CD4-positive, alpha-beta memory T cell (primary cell): ENCODE data around the gene NPIPA2. TPM values are rescaled to one million over a fixed set of nuclear protein-coding genes. Genes with fewer than 3 reads are reported as not detected.
"Not testable (repeated sequence)": the region's sequence is repeated elsewhere in the genome, so short reads cannot be mapped to it uniquely, and the experiment has no call there.

ENCODE experiments used
- CTCF ChIA-PET: fragments of 350-600 bp; sonication (Branson Sonifier 250); formaldehyde crosslinking; loops from one replicate; lab custom pipeline; 2021; ENCODE audit warnings: inconsistent platforms; ENCODE audit not compliant: partially characterized antibody; lab: Charles Lee
- POLR2A ChIA-PET: fragments of 350-600 bp; sonication (Branson Sonifier 250); formaldehyde crosslinking; loops from one replicate; lab custom pipeline; 2021; ENCODE audit not compliant: partially characterized antibody; lab: Charles Lee
- DNase-seq, 5 donors: peaks; one replicate each; pipeline versions ENCODE4 v3.0.0 to v3.0.0-alpha.2; 2020 to 2022; ENCODE audit warnings: mixed read lengths in 1 of 5
- H3K27ac ChIP-seq: one replicate; pipeline ENCODE4 v1.7.0; 2013; ENCODE audit warnings: low read depth, low read length
- H3K27me3 ChIP-seq: 2 replicates; pipeline ENCODE4 v1.7.0; 2013; ENCODE audit warnings: mild to moderate bottlenecking, low read length, moderate library complexity; ENCODE audit not compliant: insufficient read depth
- H3K36me3 ChIP-seq: 2 replicates; pipeline ENCODE4 v1.7.0; 2013; ENCODE audit warnings: mild to moderate bottlenecking, low read length, moderate library complexity; ENCODE audit not compliant: insufficient read depth
- H3K4me1 ChIP-seq: 2 replicates; pipeline ENCODE4 v1.7.0; 2013; ENCODE audit warnings: mild to moderate bottlenecking, low read length, moderate library complexity; ENCODE audit not compliant: insufficient read depth
- H3K4me3 ChIP-seq, 2 donors: one replicate each; pipeline ENCODE4 v1.7.0; 2013; ENCODE audit warnings: low read length in 2 of 2, mild to moderate bottlenecking in 1 of 2
- H3K9me3 ChIP-seq, 2 donors: one replicate each; pipeline ENCODE4 v1.7.0; 2013; ENCODE audit warnings: low read length in 2 of 2, control low read depth in 1 of 2; ENCODE audit not compliant: control insufficient read depth in 1 of 2
- H3K27ac Mint-ChIP-seq, 7 donors: one replicate each; pipeline ENCODE4 v1.8.0; 2020 to 2021; ENCODE audit warnings: mixed read lengths in 7 of 7, mild to moderate bottlenecking in 6 of 7, inconsistent platforms in 3 of 7, moderate library complexity in 3 of 7
- H3K27me3 Mint-ChIP-seq, 2 donors: one replicate each; pipeline ENCODE4 v1.8.0; 2020 to 2021; ENCODE audit warnings: mixed read lengths in 2 of 2
- H3K36me3 Mint-ChIP-seq, 2 donors: one replicate each; pipeline ENCODE4 v1.8.0; 2020 to 2021; ENCODE audit warnings: mixed read lengths in 2 of 2, inconsistent platforms in 1 of 2, mild to moderate bottlenecking in 1 of 2
- H3K4me1 Mint-ChIP-seq, 4 donors: one replicate each; pipeline ENCODE4 v1.8.0; 2020 to 2021; ENCODE audit warnings: mixed read lengths in 4 of 4, mild to moderate bottlenecking in 1 of 4
- H3K4me3 Mint-ChIP-seq, 8 donors: one replicate each; pipeline ENCODE4 v1.8.0; 2020 to 2021; ENCODE audit warnings: mixed read lengths in 8 of 8, mild to moderate bottlenecking in 7 of 8, moderate library complexity in 6 of 8, inconsistent platforms in 3 of 8
- H3K9me3 Mint-ChIP-seq, 8 donors: one replicate each; pipeline ENCODE4 v1.8.0; 2020 to 2021; ENCODE audit warnings: mixed read lengths in 8 of 8, mild to moderate bottlenecking in 5 of 8, inconsistent platforms in 3 of 8, moderate library complexity in 1 of 8
- intact Hi-C: fragments of 100-400 bp; cut with micrococcal nuclease; formaldehyde crosslinking; loops from one replicate; pipeline ENCODE4 v1.15.1; 2023
- polyA plus RNA-seq, 2 donors: library from polyadenylated mRNA; unstranded; fragments of 300-500 nt; fragmentation: Illumina TruSeq; gene quantifications; one replicate each; pipeline ENCODE4 v1.2.3, GENCODE V29; 2021
- total RNA-seq, 2 experiments: library from RNA; stranded (reverse); gene quantifications; one replicate each; pipeline ENCODE4 v1.2.3, GENCODE V29; 2021

The NPIPA2 gene
- total RNA-seq (10 to 100 TPM in 1 of 2 experiments, 1 to 10 TPM in 1; 9.9 to 11.8 TPM), polyA plus RNA-seq (not detected)

DNA sequence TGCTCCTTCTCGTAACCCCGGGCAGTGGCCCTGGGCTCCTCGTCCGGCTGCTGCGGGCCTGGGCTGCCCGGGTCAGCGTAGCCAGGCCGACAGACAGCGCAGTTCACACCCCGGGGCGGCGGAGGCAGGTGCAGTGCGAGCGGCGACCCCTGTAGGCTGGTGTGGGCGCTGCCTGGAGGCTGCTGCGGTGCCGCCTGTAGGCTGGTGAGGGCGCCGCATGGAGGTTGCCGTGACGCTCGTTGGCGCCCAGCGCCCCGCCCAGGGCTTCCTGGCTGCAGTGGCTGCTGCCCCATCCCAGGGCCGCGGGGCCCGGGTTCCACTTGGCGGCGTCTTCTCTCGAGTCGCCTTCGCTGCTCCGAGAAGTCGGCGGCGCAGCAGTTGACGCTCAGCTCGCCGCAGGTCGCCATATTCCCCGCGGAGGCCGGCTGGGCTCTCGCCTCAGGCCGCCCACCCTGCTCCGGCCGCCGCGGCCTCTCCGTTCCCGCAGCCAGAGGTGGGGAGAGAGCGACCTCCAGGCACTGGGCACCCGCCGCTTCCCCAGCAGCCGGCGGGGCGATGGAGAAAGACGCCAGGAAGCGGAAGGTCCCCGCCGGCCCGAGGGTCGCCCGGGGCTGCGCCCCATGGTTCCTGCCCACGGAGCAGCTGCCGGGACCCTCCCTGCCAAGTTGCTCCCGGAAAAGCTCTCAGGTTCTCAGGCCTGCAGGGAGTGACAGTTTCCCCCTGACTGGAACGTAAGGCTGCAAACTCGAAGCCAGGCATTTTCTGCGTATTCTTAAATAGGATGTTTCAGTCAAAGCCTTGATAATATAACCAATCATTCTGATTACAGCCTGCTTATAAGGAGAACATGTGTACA is at the start of gene NPIPA2:
NPIPA2 (plus strand) TSS at position 261 of the 856 bp plus-strand sequence. CDS start 5,533 bp downstream, outside the sequence.
- H3K36me3 Mint-ChIP-seq, H3K4me3 ChIP-seq, intact Hi-C loops, H3K27ac ChIP-seq, H3K9me3 ChIP-seq, H3K4me1 ChIP-seq, H3K36me3 ChIP-seq, H3K27me3 ChIP-seq, H3K4me1 Mint-ChIP-seq, POLR2A ChIA-PET, DNase-seq, CTCF ChIA-PET, H3K4me3 Mint-ChIP-seq, H3K27ac Mint-ChIP-seq, H3K27me3 Mint-ChIP-seq, H3K9me3 Mint-ChIP-seq: not testable (repeated sequence)

DNA sequence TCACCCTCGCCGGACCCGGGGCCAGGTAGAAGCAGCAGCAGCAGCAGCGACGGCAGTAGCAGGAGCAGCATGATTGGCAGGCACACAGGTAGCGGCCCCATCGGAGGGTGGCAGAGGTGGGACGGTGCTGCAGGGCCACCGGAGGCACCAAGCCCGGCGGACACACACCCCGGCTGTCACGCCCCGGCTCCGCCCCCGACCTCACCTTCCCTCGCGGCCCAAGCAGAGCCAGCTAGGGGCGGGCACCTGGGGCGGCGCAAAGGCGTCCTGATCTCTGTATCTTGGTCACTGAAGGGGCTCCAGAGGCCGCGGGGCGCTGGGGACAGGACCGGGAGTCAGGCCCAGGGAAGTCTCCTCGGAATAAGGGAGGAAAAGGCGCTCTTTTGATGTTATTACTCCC is 48.2 kb upstream of the NPIPA2 start, which contains the start of gene PLA2G10:
PLA2G10 (minus strand) TSS at position 180 of the 400 bp plus-strand sequence; CDS start at position 101, 79 bp downstream.
- H3K36me3 Mint-ChIP-seq, result not testable (repeated sequence)

DNA sequence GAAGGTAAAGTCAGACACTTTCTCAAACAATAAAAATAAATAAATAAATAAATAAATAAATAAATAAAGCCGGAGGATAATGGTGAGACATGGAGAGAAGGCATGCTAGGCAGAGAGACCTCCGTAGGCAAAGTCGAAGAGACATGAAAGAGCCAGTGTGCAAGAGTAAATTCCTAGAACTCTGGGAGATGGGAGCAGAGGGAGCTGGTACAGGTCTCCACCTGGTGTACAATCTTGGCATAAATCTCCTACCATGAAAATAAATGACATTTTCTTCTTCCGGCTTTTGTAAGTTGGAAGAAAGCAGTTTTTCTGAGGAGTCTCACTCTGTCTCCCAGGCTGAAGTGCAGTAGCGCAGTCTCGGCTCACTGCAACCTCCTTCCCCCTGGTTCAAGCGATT is 40.5 kb upstream of the NPIPA2 start:
- CTCF ChIA-PET, H3K4me1 Mint-ChIP-seq, H3K27ac Mint-ChIP-seq: not testable (repeated sequence)

More for the DNA sequence above, 48.2 kb upstream of the NPIPA2 start, which contains the start of gene PLA2G10:
- DNase-seq, CTCF ChIA-PET, H3K4me3 Mint-ChIP-seq, H3K27me3 Mint-ChIP-seq, H3K27ac ChIP-seq, H3K27me3 ChIP-seq, H3K4me1 Mint-ChIP-seq, H3K27ac Mint-ChIP-seq, POLR2A ChIA-PET, H3K4me3 ChIP-seq, H3K4me1 ChIP-seq, intact Hi-C loops, H3K9me3 ChIP-seq, H3K9me3 Mint-ChIP-seq, H3K36me3 ChIP-seq: not testable (repeated sequence)

DNA sequence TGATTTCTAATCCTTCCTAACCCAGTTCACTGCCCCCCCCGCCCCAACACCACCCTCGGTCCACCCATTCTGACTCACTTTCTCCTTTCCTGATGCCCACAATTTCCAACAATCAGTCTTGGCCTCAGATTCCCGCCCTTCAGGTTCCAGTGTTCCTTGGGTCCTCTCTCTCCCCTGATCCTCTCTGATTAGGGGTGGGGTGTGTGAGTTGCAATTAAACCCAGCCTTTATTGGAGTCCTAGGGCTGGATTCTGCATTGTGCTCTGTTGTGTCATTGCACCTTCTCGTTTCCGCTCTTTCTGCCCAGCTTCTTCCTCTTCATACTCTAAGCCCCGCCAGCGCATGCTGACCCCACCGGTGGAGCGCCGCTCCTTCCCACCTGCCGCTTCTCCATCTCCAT is 39.7 kb upstream of the NPIPA2 start:
- not testable (repeated sequence) for H3K4me3 Mint-ChIP-seq

More for the DNA sequence above, 40.5 kb upstream of the NPIPA2 start:
- H3K36me3 ChIP-seq, H3K27me3 ChIP-seq, H3K27ac ChIP-seq, H3K4me3 ChIP-seq, POLR2A ChIA-PET, H3K36me3 Mint-ChIP-seq, H3K9me3 ChIP-seq, H3K4me1 ChIP-seq, H3K9me3 Mint-ChIP-seq, intact Hi-C loops, DNase-seq, H3K27me3 Mint-ChIP-seq, H3K4me3 Mint-ChIP-seq: not testable (repeated sequence)

DNA sequence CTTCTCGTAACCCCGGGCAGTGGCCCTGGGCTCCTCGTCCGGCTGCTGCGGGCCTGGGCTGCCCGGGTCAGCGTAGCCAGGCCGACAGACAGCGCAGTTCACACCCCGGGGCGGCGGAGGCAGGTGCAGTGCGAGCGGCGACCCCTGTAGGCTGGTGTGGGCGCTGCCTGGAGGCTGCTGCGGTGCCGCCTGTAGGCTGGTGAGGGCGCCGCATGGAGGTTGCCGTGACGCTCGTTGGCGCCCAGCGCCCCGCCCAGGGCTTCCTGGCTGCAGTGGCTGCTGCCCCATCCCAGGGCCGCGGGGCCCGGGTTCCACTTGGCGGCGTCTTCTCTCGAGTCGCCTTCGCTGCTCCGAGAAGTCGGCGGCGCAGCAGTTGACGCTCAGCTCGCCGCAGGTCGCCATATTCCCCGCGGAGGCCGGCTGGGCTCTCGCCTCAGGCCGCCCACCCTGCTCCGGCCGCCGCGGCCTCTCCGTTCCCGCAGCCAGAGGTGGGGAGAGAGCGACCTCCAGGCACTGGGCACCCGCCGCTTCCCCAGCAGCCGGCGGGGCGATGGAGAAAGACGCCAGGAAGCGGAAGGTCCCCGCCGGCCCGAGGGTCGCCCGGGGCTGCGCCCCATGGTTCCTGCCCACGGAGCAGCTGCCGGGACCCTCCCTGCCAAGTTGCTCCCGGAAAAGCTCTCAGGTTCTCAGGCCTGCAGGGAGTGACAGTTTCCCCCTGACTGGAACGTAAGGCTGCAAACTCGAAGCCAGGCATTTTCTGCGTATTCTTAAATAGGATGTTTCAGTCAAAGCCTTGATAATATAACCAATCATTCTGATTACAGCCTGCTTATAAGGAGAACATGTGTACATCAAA is 38.9 kb upstream of the NPIPA2 start, which contains the start of gene NPIPA3:
NPIPA3 (plus strand) TSS at position 256 of the 856 bp plus-strand sequence. CDS start 5,533 bp downstream, outside the sequence.
- H3K4me1 Mint-ChIP-seq, H3K9me3 Mint-ChIP-seq, H3K4me1 ChIP-seq, CTCF ChIA-PET, H3K27me3 ChIP-seq, H3K27ac Mint-ChIP-seq, H3K4me3 Mint-ChIP-seq, H3K36me3 ChIP-seq, H3K4me3 ChIP-seq, intact Hi-C loops, H3K27me3 Mint-ChIP-seq, H3K9me3 ChIP-seq, H3K36me3 Mint-ChIP-seq, H3K27ac ChIP-seq, POLR2A ChIA-PET, DNase-seq: not testable (repeated sequence)

More for the DNA sequence above, 39.7 kb upstream of the NPIPA2 start:
- H3K36me3 Mint-ChIP-seq, POLR2A ChIA-PET, H3K36me3 ChIP-seq, H3K27me3 Mint-ChIP-seq, H3K4me1 Mint-ChIP-seq, DNase-seq, H3K4me1 ChIP-seq, H3K9me3 Mint-ChIP-seq, H3K9me3 ChIP-seq, CTCF ChIA-PET, H3K4me3 ChIP-seq, H3K27me3 ChIP-seq, intact Hi-C loops, H3K27ac Mint-ChIP-seq, H3K27ac ChIP-seq: not testable (repeated sequence)

DNA sequence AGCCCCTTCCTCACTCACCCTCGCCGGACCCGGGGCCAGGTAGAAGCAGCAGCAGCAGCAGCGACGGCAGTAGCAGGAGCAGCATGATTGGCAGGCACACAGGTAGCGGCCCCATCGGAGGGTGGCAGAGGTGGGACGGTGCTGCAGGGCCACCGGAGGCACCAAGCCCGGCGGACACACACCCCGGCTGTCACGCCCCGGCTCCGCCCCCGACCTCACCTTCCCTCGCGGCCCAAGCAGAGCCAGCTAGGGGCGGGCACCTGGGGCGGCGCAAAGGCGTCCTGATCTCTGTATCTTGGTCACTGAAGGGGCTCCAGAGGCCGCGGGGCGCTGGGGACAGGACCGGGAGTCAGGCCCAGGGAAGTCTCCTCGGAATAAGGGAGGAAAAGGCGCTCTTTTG is 9.1 kb upstream of the NPIPA2 start:
- CTCF ChIA-PET, H3K4me1 Mint-ChIP-seq, H3K27me3 ChIP-seq: not testable (repeated sequence)

DNA sequence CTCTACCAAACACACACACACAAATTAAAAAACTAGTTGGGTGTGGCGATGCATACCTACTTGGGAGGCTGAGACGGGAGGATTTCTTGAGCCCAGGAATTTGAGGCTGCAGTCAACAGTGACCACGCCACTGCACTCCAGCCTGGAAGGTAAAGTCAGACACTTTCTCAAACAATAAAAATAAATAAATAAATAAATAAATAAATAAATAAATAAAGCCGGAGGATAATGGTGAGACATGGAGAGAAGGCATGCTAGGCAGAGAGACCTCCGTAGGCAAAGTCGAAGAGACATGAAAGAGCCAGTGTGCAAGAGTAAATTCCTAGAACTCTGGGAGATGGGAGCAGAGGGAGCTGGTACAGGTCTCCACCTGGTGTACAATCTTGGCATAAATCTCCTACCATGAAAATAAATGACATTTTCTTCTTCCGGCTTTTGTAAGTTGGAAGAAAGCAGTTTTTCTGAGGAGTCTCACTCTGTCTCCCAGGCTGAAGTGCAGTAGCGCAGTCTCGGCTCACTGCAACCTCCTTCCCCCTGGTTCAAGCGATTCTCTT is 1.4 kb upstream of the NPIPA2 start:
- H3K27ac Mint-ChIP-seq, H3K4me3 Mint-ChIP-seq, CTCF ChIA-PET, H3K4me3 ChIP-seq, H3K4me1 ChIP-seq, H3K36me3 ChIP-seq, H3K27ac ChIP-seq, H3K4me1 Mint-ChIP-seq, H3K36me3 Mint-ChIP-seq, H3K9me3 ChIP-seq, intact Hi-C loops, DNase-seq, H3K27me3 Mint-ChIP-seq, H3K9me3 Mint-ChIP-seq, POLR2A ChIA-PET, H3K27me3 ChIP-seq: not testable (repeated sequence)

More for the DNA sequence above, 9.1 kb upstream of the NPIPA2 start:
- H3K36me3 Mint-ChIP-seq, H3K4me1 ChIP-seq, H3K4me3 Mint-ChIP-seq, POLR2A ChIA-PET, H3K27ac ChIP-seq, H3K9me3 ChIP-seq, intact Hi-C loops, H3K36me3 ChIP-seq, H3K27me3 Mint-ChIP-seq, DNase-seq, H3K4me3 ChIP-seq, H3K27ac Mint-ChIP-seq, H3K9me3 Mint-ChIP-seq: not testable (repeated sequence)
